ENCODE measurements around the gene CMTM8. TPM values are rescaled to one million over a fixed set of nuclear protein-coding genes. Genes with fewer than 3 reads are reported as not detected.

The CMTM8 gene
- total RNA-seq, 1 experiment from 2014 or later = 9.0 TPM

DNA sequence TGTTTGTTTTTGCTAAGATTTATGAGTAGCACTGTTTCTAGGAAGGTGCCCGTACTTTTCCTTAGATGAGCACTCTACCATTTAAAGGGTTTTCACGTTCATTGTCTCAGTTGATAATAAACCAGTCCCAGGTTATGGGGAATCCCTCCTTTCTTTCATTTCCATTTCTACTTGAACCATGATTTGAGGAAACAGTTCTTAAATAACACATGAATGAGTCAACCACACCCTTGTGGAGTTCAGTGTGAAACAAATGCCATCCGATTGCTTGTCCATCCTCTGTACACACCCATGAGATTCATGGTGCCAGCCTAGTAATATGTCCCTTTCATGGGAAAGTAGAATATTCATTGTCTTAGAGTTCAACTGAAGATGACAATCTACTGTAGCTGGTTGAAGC, 23.1 kb downstream of the CMTM8 start (continued):
- TF ChIP-seq, protein P1, sequence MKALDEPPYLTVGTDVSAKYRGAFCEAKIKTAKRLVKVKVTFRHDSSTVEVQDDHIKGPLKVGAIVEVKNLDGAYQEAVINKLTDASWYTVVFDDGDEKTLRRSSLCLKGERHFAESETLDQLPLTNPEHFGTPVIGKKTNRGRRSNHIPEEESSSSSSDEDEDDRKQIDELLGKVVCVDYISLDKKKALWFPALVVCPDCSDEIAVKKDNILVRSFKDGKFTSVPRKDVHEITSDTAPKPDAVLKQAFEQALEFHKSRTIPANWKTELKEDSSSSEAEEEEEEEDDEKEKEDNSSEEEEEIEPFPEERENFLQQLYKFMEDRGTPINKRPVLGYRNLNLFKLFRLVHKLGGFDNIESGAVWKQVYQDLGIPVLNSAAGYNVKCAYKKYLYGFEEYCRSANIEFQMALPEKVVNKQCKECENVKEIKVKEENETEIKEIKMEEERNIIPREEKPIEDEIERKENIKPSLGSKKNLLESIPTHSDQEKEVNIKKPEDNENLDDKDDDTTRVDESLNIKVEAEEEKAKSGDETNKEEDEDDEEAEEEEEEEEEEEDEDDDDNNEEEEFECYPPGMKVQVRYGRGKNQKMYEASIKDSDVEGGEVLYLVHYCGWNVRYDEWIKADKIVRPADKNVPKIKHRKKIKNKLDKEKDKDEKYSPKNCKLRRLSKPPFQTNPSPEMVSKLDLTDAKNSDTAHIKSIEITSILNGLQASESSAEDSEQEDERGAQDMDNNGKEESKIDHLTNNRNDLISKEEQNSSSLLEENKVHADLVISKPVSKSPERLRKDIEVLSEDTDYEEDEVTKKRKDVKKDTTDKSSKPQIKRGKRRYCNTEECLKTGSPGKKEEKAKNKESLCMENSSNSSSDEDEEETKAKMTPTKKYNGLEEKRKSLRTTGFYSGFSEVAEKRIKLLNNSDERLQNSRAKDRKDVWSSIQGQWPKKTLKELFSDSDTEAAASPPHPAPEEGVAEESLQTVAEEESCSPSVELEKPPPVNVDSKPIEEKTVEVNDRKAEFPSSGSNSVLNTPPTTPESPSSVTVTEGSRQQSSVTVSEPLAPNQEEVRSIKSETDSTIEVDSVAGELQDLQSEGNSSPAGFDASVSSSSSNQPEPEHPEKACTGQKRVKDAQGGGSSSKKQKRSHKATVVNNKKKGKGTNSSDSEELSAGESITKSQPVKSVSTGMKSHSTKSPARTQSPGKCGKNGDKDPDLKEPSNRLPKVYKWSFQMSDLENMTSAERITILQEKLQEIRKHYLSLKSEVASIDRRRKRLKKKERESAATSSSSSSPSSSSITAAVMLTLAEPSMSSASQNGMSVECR (CRISPR knock-in tag; IDR thresholded peaks at IDR 0.05; ENCODE audit: borderline replicate concordance) = no peak
- TF ChIP-seq, protein P2, sequence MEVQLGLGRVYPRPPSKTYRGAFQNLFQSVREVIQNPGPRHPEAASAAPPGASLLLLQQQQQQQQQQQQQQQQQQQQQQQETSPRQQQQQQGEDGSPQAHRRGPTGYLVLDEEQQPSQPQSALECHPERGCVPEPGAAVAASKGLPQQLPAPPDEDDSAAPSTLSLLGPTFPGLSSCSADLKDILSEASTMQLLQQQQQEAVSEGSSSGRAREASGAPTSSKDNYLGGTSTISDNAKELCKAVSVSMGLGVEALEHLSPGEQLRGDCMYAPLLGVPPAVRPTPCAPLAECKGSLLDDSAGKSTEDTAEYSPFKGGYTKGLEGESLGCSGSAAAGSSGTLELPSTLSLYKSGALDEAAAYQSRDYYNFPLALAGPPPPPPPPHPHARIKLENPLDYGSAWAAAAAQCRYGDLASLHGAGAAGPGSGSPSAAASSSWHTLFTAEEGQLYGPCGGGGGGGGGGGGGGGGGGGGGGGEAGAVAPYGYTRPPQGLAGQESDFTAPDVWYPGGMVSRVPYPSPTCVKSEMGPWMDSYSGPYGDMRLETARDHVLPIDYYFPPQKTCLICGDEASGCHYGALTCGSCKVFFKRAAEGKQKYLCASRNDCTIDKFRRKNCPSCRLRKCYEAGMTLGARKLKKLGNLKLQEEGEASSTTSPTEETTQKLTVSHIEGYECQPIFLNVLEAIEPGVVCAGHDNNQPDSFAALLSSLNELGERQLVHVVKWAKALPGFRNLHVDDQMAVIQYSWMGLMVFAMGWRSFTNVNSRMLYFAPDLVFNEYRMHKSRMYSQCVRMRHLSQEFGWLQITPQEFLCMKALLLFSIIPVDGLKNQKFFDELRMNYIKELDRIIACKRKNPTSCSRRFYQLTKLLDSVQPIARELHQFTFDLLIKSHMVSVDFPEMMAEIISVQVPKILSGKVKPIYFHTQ (CRISPR knock-in tag; IDR thresholded peaks at IDR 0.05) = no peak
- TF ChIP-seq, protein P3, sequence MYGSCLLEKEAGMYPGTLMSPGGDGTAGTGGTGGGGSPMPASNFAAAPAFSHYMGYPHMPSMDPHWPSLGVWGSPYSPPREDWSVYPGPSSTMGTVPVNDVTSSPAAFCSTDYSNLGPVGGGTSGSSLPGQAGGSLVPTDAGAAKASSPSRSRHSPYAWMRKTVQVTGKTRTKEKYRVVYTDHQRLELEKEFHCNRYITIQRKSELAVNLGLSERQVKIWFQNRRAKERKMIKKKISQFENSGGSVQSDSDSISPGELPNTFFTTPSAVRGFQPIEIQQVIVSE (CRISPR knock-in tag; IDR thresholded peaks at IDR 0.05; ENCODE audit: borderline replicate concordance) = no peak
- TF ChIP-seq ZNF263 (CRISPR knock-in tag; IDR thresholded peaks at IDR 0.05; ENCODE audit: low read depth) (no peak), FOXJ3 (CRISPR knock-in tag; IDR thresholded peaks at IDR 0.05; ENCODE audit: borderline replicate concordance) (no peak), TCF7 (CRISPR knock-in tag; IDR thresholded peaks at IDR 0.05; ENCODE audit: low read depth) (no peak), ZNF416 (CRISPR knock-in tag; IDR thresholded peaks at IDR 0.05) (no peak), GRHL2 (CRISPR knock-in tag; IDR thresholded peaks at IDR 0.05; ENCODE audit: insufficient replicate concordance, severe bottlenecking) (no peak), MXD4 (CRISPR knock-in tag; IDR thresholded peaks at IDR 0.05; ENCODE audit: borderline replicate concordance) (no peak)

DNA sequence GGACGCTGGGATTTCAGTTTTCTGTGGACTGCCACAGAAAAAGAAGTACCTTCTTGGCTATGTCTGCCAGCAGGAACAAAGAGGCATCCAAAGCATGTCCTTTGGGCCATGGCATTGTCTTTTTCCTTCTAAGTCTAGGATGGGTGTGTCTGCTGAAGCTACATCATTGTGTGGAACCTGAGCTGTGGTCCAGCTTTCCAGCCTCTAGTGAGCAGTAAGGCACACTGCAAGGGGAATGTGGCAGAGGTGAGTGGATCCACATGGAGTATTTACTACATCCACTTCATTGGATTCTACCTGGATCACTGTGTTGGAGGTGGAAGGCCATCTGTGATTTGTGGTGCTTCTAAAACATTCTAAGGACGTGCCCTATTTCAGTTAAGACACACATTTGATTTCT, 23.7 kb downstream of the CMTM8 start:
- H3K36me3 Mint-ChIP-seq = peaks cover 11% of the 10 kb centered on the region
- peaks cover 14% of the 10 kb centered on the region for H3K9me3 Mint-ChIP-seq
- ATAC-seq = 0 out of 2 replicates have a peak, but pooled peaks have one; percentile 24
- H3K27ac Mint-ChIP-seq = no peak overlapping the region
- no peaks in the 10 kb centered on the region; the same call in 1 of the 2 replicates for H3K27me3 Mint-ChIP-seq (ENCODE audit: low read depth)
- H3K4me3 Mint-ChIP-seq = no peak overlapping the region
- ChIA-PET CTCF (interaction anchor here (0.9 kb wide), 1 partner anchor 22 kb away, joined by 3 read pairs; no protein-coding TSS in a partner anchor), POLR2A (no interaction called here)
- DNase-seq (ENCODE audit: low spot score) = no peak
- H3K4me1 Mint-ChIP-seq = no peaks in the 10 kb centered on the region; the same call in 1 of the 2 replicates
- no peak for TF ChIP-seq NFATC4 (CRISPR knock-in tag; IDR thresholded peaks at IDR 0.05)
- no peak for TF ChIP-seq ZNF671 (CRISPR knock-in tag; IDR thresholded peaks at IDR 0.05)
- no peak for TF ChIP-seq RELA (CRISPR knock-in tag; IDR thresholded peaks at IDR 0.05; ENCODE audit: borderline replicate concordance)
- TF ChIP-seq GABPB1 (CRISPR knock-in tag; IDR thresholded peaks at IDR 0.05) = no peak
- no peak for TF ChIP-seq JAZF1 (CRISPR knock-in tag; IDR thresholded peaks at IDR 0.05)
- TF ChIP-seq TEAD1 (CRISPR knock-in tag; IDR thresholded peaks at IDR 0.05) = no peak
- TF ChIP-seq, protein P1 (CRISPR knock-in tag; IDR thresholded peaks at IDR 0.05; ENCODE audit: borderline replicate concordance) = no peak
- no peak for TF ChIP-seq HMGA2 (CRISPR knock-in tag; IDR thresholded peaks at IDR 0.05)
- no peak for TF ChIP-seq CREB1 (CRISPR knock-in tag; IDR thresholded peaks at IDR 0.05)
- no peak for TF ChIP-seq FOXJ3 (CRISPR knock-in tag; IDR thresholded peaks at IDR 0.05; ENCODE audit: borderline replicate concordance)
- TF ChIP-seq, protein P4, sequence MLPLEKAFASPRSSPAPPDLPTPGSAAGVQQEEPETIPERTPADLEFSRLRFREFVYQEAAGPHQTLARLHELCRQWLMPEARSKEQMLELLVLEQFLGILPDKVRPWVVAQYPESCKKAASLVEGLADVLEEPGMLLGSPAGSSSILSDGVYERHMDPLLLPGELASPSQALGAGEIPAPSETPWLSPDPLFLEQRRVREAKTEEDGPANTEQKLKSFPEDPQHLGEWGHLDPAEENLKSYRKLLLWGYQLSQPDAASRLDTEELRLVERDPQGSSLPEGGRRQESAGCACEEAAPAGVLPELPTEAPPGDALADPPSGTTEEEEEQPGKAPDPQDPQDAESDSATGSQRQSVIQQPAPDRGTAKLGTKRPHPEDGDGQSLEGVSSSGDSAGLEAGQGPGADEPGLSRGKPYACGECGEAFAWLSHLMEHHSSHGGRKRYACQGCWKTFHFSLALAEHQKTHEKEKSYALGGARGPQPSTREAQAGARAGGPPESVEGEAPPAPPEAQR (CRISPR knock-in tag; IDR thresholded peaks at IDR 0.05) = no peak
- TF ChIP-seq, protein P5, sequence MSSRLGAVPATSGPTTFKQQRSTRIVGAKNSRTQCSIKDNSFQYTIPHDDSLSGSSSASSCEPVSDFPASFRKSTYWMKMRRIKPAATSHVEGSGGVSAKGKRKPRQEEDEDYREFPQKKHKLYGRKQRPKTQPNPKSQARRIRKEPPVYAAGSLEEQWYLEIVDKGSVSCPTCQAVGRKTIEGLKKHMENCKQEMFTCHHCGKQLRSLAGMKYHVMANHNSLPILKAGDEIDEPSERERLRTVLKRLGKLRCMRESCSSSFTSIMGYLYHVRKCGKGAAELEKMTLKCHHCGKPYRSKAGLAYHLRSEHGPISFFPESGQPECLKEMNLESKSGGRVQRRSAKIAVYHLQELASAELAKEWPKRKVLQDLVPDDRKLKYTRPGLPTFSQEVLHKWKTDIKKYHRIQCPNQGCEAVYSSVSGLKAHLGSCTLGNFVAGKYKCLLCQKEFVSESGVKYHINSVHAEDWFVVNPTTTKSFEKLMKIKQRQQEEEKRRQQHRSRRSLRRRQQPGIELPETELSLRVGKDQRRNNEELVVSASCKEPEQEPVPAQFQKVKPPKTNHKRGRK (CRISPR knock-in tag; IDR thresholded peaks at IDR 0.05; ENCODE audit: borderline replicate concordance) = no peak
- TF ChIP-seq, protein P6, sequence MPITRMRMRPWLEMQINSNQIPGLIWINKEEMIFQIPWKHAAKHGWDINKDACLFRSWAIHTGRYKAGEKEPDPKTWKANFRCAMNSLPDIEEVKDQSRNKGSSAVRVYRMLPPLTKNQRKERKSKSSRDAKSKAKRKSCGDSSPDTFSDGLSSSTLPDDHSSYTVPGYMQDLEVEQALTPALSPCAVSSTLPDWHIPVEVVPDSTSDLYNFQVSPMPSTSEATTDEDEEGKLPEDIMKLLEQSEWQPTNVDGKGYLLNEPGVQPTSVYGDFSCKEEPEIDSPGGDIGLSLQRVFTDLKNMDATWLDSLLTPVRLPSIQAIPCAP (CRISPR knock-in tag; IDR thresholded peaks at IDR 0.05) = no peak
